ENCODE results near the gene CCR9.
A peak's percentile ranks its signal among the peaks of the same experiment; 100 is the strongest.

The CCR9 gene

GRCh38 chr3:45910892-45911291, 24.5 kb downstream of the CCR9 start:
- DNase-seq = no peak

- no peak for DNase-seq
Measured at GRCh38 chr3:45911511-45912226, 25.3 kb downstream of the CCR9 start.

- DNase-seq = no peak
Measured at GRCh38 chr3:45912435-45912834, 26.1 kb downstream of the CCR9 start.

- no peak for DNase-seq
Measured at GRCh38 chr3:45914362-45915058, 28.2 kb downstream of the CCR9 start.

GRCh38 chr3:45915059-45915439, 28.7 kb downstream of the CCR9 start:
- DNase-seq = no peak

GRCh38 chr3:45915518-45916231, 29.3 kb downstream of the CCR9 start:
- DNase-seq = peak; percentile 54

GRCh38 chr3:45917146-45917898, 31.0 kb downstream of the CCR9 start:
- DNase-seq = no peak

- no peak for DNase-seq
Measured at GRCh38 chr3:45921158-45922038, 35.1 kb downstream of the CCR9 start.

- no peak for DNase-seq
Measured at GRCh38 chr3:45922039-45922326, 35.6 kb downstream of the CCR9 start.

- no peak for DNase-seq
Measured at GRCh38 chr3:45922950-45923590, 36.7 kb downstream of the CCR9 start.

- no peak for DNase-seq
Measured at GRCh38 chr3:45923755-45924154, 37.4 kb downstream of the CCR9 start.

- no peak for DNase-seq
Measured at GRCh38 chr3:45927881-45928280, 41.5 kb downstream of the CCR9 start.

- peak; percentile 40 for DNase-seq
Measured at GRCh38 chr3:45929042-45929679, 42.8 kb downstream of the CCR9 start.

- no peak for DNase-seq
Measured at GRCh38 chr3:45931496-45931895, 45.2 kb downstream of the CCR9 start.

- peak; percentile 94 for DNase-seq
Measured at GRCh38 chr3:45932112-45932511, 45.8 kb downstream of the CCR9 start.

GRCh38 chr3:45933591-45933990, 47.2 kb downstream of the CCR9 start:
- no peak for DNase-seq

- DNase-seq = no peak
Measured at GRCh38 chr3:45936261-45936660, 49.9 kb downstream of the CCR9 start.

- no peak for DNase-seq
Measured at GRCh38 chr3:45937206-45938042, 51.1 kb downstream of the CCR9 start.

GRCh38 chr3:45938043-45938435, 51.7 kb downstream of the CCR9 start:
- no peak for DNase-seq

- DNase-seq = peak; percentile 86
Measured at GRCh38 chr3:45938864-45939263, 52.5 kb downstream of the CCR9 start.
